GM19467 (cell line): ENCODE results near the gene ARHGEF10L.
"Not testable (repeated sequence)": the region's sequence is repeated elsewhere in the genome, so short reads cannot be mapped to it uniquely, and the experiment has no call there.

ENCODE experiments used
- ATAC-seq: cut with Tn5 transposase; IDR thresholded peaks from one replicate; pipeline ENCODE4 v1.9.1; 2021; ENCODE audit warnings: mild to moderate bottlenecking, moderate library complexity; ENCODE audit not compliant: unreplicated experiment

Gene ARHGEF10L, protein sequence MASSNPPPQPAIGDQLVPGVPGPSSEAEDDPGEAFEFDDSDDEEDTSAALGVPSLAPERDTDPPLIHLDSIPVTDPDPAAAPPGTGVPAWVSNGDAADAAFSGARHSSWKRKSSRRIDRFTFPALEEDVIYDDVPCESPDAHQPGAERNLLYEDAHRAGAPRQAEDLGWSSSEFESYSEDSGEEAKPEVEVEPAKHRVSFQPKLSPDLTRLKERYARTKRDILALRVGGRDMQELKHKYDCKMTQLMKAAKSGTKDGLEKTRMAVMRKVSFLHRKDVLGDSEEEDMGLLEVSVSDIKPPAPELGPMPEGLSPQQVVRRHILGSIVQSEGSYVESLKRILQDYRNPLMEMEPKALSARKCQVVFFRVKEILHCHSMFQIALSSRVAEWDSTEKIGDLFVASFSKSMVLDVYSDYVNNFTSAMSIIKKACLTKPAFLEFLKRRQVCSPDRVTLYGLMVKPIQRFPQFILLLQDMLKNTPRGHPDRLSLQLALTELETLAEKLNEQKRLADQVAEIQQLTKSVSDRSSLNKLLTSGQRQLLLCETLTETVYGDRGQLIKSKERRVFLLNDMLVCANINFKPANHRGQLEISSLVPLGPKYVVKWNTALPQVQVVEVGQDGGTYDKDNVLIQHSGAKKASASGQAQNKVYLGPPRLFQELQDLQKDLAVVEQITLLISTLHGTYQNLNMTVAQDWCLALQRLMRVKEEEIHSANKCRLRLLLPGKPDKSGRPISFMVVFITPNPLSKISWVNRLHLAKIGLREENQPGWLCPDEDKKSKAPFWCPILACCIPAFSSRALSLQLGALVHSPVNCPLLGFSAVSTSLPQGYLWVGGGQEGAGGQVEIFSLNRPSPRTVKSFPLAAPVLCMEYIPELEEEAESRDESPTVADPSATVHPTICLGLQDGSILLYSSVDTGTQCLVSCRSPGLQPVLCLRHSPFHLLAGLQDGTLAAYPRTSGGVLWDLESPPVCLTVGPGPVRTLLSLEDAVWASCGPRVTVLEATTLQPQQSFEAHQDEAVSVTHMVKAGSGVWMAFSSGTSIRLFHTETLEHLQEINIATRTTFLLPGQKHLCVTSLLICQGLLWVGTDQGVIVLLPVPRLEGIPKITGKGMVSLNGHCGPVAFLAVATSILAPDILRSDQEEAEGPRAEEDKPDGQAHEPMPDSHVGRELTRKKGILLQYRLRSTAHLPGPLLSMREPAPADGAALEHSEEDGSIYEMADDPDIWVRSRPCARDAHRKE (N-terminal part only)

DNA sequence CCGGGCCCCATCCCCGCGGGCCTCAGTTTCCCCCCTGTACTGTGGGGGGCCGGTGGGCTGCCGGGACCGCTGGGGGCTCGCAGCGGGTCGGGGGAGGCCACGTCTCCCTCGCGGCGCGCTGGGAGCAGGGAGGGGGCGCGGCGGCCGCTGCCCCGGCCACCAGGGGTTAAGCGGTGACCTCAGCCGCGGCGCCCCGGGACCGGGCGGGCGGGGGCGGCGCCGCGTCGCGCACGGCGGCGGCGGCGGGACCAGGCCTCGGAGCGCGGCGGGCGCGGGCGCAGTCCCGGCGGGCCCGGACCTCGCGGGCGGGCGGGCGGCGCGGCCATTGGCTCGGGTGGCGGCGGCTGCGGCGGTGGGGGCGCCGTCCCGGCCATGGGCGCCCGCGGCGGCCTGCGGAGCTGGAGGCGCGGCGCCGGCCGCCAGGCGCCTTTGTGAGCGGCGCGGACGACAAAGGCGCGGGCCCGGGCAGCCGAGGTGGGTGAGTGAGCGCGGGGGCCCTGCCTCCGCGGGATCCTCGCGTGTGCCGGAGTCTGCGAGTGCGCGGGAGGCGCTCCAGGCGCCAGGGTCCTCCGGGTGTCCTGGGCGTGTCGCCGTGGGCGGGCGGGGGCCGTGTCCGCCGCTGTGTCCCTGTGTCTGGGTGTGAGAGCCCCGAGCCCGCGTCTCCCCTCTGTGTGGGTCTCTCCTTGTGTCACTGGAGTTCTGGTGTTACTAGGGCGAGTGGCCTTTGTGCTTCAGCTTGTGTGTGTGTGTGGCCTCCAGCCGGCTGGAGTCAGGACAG lies at the start of gene ARHGEF10L:
ARHGEF10L (plus strand) TSS at position 222 of the 778 bp plus-strand sequence. CDS start 40,898 bp downstream, outside the sequence.
- ATAC-seq, result no peak

DNA sequence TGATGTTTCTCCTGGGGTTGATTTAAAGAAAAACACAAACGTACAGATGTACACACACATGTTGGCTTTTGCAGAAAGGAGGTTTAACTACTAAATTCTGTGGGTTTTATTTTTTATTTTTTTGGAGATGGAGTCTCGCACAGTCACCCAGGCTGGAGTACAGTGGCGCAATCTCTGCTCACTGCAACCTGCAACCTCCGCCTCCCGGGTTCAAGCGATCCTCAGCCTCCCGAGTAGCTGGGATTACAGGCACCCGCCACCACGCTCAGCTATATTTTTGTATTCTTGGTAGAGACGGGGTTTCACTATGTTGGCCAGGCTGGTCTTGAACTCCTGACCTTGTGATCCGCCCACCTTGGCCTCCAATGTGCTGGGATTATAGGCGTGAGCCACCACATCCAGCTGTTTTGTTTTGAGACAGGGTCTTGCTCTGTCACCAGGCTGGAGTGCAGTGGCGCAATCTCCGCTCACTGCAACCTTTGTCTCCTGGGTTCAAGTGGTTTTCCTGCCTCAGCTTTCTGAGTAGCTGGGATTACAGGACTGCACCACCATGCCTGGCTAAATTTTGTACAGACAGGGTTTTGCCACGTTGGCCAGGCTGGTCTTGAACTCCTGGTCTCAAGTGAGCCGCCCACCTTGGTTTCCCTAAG lies 49.6 kb upstream of the ARHGEF10L start:
- ATAC-seq, result not testable (repeated sequence)

DNA sequence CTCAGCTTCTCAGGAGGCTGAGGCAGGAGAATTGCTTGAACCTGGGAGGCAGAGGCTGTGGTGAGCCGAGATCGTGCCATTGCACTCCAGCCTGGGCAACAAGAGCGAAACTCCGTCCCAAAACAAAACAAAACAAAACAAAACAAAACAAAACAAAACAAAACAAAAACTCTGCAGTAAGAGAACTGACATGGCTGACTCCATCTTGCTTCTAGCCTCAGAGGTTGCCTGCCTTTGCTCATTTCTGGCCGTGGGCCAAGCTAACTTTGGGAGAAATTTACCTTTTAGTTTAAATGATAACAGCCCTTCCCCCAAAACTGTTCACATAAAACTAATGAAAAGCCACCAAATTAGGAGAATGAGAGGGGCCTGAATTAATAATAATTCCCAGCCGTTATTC lies 48.8 kb upstream of the ARHGEF10L start:
- ATAC-seq, result not testable (repeated sequence)

DNA sequence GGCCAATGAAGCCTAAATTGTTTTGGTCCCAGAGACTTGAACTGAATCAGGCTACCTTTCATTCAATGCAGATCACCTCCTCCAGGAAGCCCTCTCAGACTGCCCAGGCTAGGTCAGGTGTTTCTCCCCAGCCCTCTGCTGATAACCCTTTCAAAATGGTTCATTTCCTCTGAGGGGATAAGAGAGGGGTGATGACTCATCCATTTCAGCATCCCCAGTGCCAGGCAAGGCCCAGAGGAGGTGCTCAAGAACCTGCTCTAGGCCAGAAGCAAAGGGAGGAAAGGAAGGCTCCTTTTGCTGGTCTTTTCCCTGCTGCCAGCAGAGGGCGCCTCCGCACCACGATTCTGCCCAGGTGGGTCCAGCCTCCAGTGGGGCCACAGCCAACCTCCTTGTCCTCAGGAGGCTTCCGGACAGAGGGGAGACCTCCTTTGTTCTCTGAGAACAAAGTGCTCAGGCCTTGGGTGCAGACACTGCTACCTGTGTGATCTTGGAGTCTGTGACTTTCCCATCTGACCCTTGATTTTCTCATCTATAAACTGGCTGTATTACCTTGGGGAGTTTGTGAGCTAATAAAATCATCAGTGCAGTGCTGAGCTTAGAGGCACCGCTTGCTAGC lies 45.3 kb upstream of the ARHGEF10L start:
- no peak for ATAC-seq

DNA sequence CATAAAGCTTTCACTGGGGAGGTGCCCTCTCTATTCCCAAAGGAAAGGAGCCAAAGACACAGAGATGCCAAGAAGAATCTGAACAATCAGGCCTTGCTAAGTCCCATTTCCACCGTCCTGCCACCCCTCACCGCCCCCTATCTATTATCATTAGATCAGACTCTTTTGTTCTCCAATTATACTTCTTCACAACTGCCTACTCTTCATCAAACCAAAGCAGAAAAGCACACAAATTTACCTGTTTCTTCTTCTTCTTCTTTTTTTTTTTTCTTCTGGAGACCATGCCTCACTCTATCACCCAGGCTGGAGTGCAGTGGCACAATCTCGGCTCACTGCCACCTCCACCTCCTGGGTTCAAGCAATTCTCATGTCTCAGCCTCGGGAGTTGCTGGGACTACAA lies 43.1 kb upstream of the ARHGEF10L start:
- ATAC-seq, result no peak

DNA sequence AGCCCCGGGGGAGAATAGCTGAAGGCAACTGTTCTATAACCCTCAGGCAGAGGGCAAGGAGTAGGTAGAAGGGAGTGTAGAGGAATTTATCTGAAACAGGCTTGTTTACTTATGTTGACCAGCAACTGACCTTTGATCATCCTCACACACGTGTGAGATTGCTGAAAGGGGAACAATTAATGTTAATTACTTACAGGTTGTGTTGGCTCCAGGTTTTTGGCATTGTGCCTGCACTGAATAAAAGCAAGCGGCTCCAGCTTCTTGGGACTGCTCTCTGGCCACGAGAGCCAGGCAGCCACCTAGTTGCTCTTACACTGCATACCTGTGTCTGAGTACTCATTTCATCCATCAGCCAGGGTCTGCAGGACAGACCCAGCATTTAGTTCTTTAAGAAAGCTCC lies 41.3 kb upstream of the ARHGEF10L start:
- ATAC-seq, result no peak

DNA sequence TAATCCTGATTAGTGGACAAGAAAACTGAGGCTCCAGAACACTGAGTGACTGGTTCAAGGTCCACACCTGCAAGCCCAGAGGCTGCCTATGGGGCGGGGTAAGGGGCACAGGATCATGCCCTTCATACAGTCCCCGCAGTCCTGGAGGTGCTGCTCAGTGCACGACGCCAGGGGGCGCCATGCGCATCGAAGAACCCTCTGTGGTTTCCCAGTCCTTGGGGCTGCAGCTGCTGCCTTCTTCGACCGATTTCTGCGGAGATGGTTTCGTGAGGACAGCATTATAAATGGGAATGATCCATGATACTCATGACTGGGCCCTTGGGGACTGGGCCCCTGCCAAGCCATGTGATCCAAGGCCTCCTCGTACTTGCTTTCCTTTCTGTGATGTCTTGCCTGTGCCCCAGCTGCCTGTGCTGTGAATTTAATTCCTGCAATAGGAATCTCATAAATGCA lies 37.1 kb upstream of the ARHGEF10L start:
- ATAC-seq, result no peak

DNA sequence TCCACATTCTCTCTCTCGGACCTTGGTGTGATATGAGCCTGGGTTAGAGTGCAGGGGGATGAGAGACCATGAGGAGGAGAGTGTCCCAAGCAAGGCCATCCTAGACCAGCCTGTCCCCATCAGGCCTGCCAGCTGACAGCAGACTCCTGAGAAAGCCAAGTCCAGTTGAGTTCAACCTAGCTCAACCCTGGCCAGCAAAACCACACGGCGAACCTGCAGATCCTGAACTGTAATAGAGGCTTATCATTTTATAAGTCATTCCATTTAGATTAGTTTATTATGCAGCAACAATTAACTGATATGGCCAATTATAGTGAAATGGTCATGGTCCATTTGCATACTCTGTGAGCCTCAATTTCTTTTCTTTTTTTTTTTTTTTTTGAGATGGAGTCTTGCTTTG lies 36.4 kb upstream of the ARHGEF10L start:
- ATAC-seq, result no peak

DNA sequence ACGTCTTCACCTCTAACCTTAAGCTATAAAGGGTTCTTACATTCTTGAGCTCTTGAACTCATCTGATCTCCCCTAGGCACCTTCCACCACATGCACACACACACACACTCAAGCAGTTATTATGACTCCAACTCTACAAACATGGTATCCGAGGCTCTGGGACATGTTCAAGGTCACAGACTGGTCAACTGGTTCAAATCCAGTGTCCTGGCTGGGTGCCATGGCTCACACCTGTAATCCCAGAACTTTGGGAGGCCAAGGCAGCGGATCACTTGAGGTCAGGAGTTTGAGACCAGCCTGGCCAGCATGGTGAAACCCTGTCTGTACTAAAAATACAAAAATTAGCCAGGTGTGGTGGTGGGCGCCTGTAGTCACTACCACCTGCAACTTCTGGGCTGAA lies 32.3 kb upstream of the ARHGEF10L start:
- not testable (repeated sequence) for ATAC-seq

DNA sequence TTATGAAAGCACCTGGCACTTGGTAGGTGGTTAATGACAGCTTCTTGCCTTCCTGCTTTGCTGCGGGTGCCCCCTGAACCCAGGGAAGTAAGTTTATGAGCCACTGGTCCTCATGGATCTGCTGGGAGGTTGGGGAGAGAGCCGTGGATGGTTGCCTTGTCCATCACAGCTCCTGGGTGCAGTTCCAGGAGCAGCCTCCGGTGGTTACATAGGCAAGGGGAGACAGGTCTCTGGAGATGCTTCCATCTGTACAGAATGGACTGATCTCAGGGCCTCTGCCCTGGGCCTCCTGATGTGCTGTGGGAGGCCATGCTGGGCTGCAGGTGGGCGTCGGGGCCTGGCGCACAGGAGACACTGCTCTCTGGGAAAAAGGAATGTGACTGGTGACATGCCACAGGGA lies 31.6 kb upstream of the ARHGEF10L start:
- no peak for ATAC-seq

DNA sequence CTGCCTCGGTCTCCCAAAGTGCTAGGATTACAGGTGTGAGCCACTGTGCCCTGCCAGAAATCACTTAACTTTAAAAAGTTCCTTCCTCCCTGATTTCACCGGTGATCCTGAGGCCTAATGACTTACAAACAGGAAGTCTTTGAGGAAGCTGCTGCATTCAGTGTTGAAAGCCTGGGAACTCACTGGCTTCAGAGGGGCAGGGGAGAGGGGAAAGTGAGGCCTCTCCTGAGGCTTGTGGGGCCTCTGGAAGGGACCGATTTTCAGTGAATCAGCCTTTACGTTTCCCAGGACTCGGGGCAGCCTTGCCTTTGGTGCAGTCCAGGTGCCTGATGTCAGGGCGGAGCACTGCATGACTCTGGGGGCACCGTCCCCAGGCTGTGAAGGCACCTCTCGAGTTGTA lies 30.1 kb upstream of the ARHGEF10L start:
- no peak for ATAC-seq

DNA sequence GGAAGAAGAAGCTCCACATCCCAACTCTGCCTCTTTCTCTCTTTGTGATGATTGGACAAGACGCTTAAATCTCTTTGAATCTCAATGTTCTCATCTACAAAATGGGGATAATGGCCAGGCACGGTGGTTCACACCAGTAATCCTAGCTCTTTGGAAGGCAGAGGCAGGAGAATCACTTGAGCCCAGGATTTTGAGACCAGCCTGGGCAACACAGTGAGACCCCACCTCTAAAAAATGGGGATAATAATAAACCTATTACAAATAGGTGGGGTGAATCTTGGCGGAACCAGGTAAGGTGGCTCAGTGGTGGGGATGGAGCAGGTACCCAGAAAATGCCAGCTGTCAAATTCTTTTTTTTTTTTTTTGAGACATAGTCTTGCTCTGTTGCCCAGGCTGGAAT lies 29.4 kb upstream of the ARHGEF10L start:
- ATAC-seq, result no peak

DNA sequence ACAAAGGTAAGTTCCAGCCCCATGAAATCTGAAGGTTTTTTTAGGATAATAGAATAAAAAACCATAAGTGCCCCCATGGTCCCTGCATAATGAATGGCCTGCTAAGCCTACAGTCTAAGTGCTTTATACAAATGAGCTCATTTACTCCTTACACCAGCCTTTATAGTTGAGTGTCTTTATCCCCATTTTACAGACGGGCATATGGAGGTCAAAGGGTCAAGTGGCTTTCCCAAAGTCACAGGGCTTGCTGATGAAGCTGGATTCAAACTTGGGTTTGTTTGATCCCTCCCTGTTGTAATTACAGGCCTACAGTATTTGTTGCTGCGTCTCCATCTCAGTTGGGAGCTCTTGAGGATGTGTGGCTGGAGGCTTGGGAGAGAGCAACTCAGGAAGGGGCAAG lies 28.3 kb upstream of the ARHGEF10L start:
- no peak for ATAC-seq

DNA sequence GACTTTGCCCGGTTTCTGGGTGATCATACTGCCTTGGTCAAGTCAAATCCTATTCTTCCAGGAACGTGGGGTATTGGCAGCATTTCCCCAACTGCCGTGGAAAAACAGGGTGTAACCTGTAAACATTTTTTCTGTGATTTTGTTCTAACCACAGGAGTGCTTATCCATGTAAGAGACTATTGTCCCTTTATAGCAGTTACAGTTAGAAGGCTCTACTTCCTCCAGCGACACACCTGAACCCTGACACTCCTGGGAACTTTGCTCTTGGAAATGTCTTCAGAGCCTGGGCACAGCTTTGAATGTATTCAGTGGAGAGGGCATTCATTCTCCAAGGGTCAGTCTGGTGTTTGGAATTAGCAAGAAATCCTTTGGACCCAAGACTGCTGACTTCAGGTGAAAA lies 26.4 kb upstream of the ARHGEF10L start:
- ATAC-seq, result no peak

DNA sequence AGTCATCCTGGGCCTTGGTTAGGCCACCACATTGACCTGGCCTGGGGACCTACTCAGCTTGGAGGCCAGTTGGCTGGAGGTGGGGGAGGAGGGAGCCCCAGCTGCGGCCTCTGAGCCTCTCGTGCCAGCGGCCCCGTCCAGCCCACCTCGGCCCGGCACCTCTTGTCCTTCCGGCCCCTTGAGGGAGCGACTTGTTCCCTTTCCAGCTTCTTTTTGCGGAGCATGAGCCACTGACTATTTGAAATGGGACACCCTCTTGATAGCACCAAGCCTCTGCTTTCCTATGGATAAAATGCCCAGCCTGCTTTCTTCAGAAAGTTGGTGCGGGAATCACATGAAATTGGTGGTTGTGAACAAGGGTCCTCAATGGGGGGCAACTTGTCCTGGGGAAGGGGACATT lies 24.7 kb upstream of the ARHGEF10L start:
- no peak for ATAC-seq

DNA sequence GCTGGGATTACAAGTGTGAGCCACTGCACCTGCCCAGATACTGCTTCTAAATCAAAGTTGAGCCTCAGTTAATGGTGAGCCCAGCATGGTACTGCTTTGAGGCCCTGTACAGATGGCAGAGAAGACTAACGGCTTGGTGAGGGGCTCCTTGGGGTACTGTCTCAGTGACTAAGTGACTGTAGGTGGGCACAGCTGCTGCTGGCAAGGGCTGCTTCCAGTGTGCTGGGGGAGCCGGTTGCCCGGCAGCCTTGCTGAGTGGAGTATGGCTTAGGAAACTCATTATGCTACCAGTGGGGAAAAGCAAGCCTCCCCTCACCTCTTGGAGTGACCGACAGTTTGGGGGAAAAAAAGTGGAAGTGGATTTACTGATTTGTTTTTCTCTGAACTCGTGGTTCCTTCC lies 23.6 kb upstream of the ARHGEF10L start:
- ATAC-seq, result no peak

DNA sequence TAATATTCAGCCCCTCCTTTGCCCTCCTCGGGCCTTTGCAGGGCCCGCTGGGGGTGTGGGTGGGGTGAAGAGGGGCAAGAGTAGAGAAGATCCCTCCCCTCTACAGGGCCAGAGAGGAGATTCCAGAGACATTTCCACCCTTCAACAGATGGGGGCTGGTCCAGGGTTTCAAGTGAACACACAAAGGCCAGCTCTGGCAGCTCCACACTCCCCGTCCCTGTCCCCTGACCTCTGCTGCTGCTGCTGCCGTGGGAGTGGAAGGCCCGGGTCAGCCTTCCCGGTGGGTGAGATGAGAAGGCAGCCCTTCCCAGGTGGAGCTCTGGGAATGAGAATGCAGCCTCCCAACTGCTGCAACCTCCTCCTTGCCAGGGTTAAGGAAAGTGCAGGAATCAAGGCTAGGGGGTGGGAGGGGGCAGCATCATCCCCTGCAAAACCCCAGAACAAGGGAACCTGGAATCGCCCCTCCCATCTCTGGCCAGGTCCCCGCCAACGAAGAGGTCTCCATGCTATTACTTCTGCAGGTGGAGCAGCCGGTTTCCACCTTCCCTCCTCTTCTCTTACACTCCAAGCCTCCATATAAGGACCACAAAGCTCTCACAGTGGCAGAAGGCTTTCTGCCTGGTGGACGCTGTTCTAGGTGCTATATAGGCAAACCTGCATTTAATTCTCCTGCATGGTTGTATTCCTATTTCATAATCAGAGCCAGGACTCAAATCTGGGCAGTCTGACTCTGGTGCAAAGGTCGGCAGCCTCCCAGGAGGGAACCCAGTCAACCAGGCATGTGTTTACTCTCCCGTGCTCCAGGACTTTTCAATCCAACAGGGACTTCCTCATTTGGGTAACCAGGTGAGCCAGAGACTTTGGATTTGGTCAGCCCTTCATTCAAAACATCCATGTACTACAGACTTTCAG lies 22.9 kb upstream of the ARHGEF10L start:
- ATAC-seq, result no peak

DNA sequence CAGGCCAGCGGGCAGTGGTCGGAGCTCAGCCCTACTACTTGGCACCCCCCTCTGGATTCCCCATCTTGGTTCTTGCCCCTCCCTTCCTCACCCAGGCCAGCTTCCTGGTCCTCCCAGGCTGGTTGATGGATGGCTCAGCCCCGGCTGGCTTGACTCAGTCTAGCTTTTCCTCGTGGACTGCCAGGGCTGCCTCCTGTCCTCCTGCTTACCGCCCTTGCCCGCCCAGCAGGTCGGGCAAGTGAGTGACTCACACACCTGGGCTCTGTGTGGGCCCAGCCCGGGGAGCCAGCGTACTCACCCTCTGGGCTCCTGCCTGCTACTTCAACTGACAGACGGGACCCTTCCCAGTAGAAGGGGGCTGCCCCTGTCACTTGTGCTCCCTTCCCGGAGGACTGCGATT lies 19.5 kb upstream of the ARHGEF10L start:
- no peak for ATAC-seq
